ENCODE measurements around the gene AGBL3.
A peak's percentile ranks its signal among the peaks of the same experiment; 100 is the strongest.

Gene AGBL3

GRCh38 chr7:135168489-135169140, 182.3 kb downstream of the AGBL3 start:
- TF ChIP-seq, protein P1, sequence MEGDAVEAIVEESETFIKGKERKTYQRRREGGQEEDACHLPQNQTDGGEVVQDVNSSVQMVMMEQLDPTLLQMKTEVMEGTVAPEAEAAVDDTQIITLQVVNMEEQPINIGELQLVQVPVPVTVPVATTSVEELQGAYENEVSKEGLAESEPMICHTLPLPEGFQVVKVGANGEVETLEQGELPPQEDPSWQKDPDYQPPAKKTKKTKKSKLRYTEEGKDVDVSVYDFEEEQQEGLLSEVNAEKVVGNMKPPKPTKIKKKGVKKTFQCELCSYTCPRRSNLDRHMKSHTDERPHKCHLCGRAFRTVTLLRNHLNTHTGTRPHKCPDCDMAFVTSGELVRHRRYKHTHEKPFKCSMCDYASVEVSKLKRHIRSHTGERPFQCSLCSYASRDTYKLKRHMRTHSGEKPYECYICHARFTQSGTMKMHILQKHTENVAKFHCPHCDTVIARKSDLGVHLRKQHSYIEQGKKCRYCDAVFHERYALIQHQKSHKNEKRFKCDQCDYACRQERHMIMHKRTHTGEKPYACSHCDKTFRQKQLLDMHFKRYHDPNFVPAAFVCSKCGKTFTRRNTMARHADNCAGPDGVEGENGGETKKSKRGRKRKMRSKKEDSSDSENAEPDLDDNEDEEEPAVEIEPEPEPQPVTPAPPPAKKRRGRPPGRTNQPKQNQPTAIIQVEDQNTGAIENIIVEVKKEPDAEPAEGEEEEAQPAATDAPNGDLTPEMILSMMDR (IDR thresholded peaks at IDR 0.05) = no peak

DNA sequence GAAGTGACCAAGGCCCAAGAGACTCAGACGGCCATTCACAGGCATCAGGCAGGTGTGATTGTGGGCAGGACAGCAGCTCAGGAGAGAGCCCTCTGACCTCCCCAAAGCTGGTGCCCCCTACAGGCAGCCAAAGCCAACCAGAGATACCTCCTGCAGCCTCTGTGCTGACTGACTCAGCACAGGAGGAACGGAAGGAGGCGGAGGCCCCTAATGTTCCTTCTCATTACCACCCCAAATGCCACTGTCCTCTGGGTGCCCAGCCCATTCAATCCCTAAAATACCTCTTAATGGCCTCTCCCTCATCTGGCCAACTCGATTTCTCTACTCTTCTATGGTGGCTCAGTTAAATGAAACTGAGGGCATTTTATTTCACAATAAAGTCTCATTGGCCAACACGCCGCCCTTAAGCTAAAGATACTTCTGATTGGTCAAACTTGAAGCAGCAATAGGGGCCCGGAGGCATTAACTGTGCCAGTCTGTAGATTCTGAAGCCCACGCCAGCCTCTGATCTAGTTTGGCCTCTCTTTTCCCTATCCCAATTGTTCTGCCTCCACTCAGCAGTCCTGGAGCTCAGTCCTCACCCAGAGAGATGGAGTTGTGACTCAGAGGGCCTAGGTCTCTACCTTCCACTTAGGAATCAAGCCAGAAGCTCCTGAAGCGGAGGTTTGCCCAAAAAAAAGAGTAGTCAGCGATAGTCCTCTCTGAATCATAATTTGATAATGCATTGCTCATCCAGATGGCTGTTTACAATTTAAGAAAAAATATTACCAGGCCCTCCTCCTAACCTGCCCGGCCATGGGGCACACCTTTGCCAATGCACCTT, 183.0 kb downstream of the AGBL3 start:
- TF ChIP-seq, protein P1 (IDR thresholded peaks at IDR 0.05) = peak; percentile 70

GRCh38 chr7:135169964-135170273, 183.6 kb downstream of the AGBL3 start:
- TF ChIP-seq, protein P1 (IDR thresholded peaks at IDR 0.05) = no peak

- TF ChIP-seq, protein P1 (IDR thresholded peaks at IDR 0.05) = peak; percentile 81
Measured at GRCh38 chr7:135170274-135170997, 184.1 kb downstream of the AGBL3 start, which contains the start of gene CYREN. Gene CYREN, minus strand, starts transcription at chr7:135170707. Its CDS starts 1,785 bp downstream, at chr7:135168922.

- TF ChIP-seq, protein P1 (IDR thresholded peaks at IDR 0.05) = no peak
Measured at GRCh38 chr7:135174941-135175340, 188.6 kb downstream of the AGBL3 start.

DNA sequence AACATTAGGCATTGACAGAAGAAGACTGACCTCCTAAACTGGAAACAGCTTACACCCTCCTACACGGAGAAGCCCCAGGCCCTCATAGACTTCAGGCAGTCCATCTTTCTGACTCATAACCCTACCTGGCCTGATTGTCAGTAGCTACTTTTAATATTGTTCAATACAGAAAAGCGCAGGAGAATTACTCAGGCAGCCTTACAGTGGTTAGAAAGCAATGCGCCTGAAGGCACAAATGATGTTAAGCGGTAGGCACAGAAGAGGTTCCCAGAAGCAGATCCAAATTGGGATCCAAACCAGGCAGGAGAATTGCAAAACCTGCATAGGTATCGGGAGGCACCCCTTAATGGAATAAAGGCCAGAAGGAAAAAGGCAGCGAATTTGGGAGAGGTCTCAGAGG, 189.6 kb downstream of the AGBL3 start:
- TF ChIP-seq, protein P1 (IDR thresholded peaks at IDR 0.05) = no peak

DNA sequence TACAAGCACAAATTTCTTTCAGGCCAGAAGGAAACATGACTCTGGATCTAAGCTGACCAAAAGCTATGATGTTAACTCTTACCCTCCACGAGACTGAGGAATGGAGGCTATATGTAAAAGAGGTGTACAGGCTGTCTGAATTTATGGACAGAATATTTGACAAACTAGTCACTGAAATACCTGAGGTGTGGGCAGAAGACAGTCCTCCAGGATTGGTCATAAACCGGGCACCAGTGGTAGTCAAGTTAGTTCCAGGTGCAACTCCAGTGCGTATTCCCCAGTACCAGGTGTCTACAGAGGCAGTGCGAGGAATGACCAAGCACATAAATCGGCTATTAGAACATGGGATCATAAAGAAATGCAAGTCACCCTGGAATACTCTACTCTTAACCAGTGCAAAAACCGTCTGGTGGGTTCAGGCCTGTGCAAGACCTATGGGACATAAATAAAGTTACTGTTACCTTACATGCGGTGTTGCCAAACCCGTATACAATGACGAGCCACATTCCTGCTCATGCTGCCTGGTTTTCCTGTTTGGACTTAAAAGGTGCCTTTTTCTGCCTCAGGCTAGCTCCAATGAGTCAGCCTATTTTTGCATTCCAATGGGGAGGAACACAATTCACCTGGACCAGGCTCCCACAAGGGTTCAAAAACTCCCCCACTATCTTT, 190.9 kb downstream of the AGBL3 start:
- TF ChIP-seq, protein P1 (IDR thresholded peaks at IDR 0.05) = no peak

Measured in LNCAP (cell line).